H1 (cell line): ENCODE measurements around the gene CDK2. TPM values are rescaled to one million over a fixed set of nuclear protein-coding genes. Genes with fewer than 3 reads are reported as not detected.

Experiments
- CTCF ChIA-PET: fragments of 300-600 bp; sonication (Branson Sonifier 250); formaldehyde crosslinking; loops from one replicate; lab custom pipeline; 2021; ENCODE audit not compliant: partially characterized antibody; lab: Charles Lee
- POLR2A ChIA-PET: fragments of 300-600 bp; sonication (Branson Sonifier 250); formaldehyde crosslinking; loops from one replicate; lab custom pipeline; 2021; ENCODE audit warnings: inconsistent platforms; ENCODE audit not compliant: partially characterized antibody; lab: Charles Lee
- DNase-seq, 2 experiments: peaks; one replicate each; pipeline versions ENCODE4 v3.0.0 to v3.0.0-alpha.2; 2010 to 2022; ENCODE audit warnings: low spot score in 2 of 2, low read depth in 1 of 2, mixed read lengths in 1 of 2
- FAIRE-seq: peaks from 2 replicates; lab custom pipeline; 2011; peaks lifted over from hg19 to GRCh38; lab: Jason Lieb, UNC
- H2AFZ ChIP-seq: 2 replicates; pipeline ENCODE4 v1.8.1; 2012; ENCODE audit warnings: low read length, inconsistent platforms
- H2AK5ac ChIP-seq: 2 replicates; pipeline ENCODE4 v1.6.1; 2013; ENCODE audit warnings: low read depth, low read length
- H2BK120ac ChIP-seq: replicated peaks from 2 replicates; pipeline ENCODE3; 2013; ENCODE audit warnings: low read depth, low read length, inconsistent platforms
- H2BK12ac ChIP-seq: 2 replicates; pipeline ENCODE4 v1.6.1; 2013; ENCODE audit warnings: low read depth, low read length
- H2BK15ac ChIP-seq: 2 replicates; pipeline ENCODE4 v1.6.1; 2013; ENCODE audit warnings: low read length
- H2BK20ac ChIP-seq: 2 replicates; pipeline ENCODE4 v1.6.1; 2013; ENCODE audit warnings: low read length
- H2BK5ac ChIP-seq: 2 replicates; pipeline ENCODE4 v1.6.1; 2013; ENCODE audit warnings: low read depth, low read length
- H3K14ac ChIP-seq: 2 replicates; pipeline ENCODE4 v1.6.1; 2013; ENCODE audit warnings: inconsistent platforms; ENCODE audit not compliant: insufficient read length
- H3K18ac ChIP-seq: 2 replicates; pipeline ENCODE4 v1.6.1; 2013; ENCODE audit warnings: low read length; ENCODE audit errors: extremely low read depth
- H3K23ac ChIP-seq: 2 replicates; pipeline ENCODE4 v1.6.1; 2013; ENCODE audit warnings: inconsistent platforms; ENCODE audit not compliant: insufficient read length
- H3K23me2 ChIP-seq: 2 replicates; pipeline ENCODE4 v1.6.1; 2013; ENCODE audit warnings: low read depth, low read length
- H3K27ac ChIP-seq: 2 replicates; pipeline ENCODE4 v1.6.1; 2011; ENCODE audit warnings: low read depth, low read length, inconsistent platforms
- H3K27me3 ChIP-seq, 4 experiments: replicated peaks in 1 of 4; 1 replicate in 1 of 4; 2 replicates in 3 of 4; pipeline versions ENCODE4 v1.6.1 to v1.8.1; 2011 to 2013; ENCODE audit warnings: low read length in 3 of 4, mild to moderate bottlenecking in 3 of 4, inconsistent platforms in 2 of 4, mixed read lengths in 2 of 4, moderate library complexity in 1 of 4; ENCODE audit not compliant: control insufficient read depth in 3 of 4, insufficient read depth in 3 of 4; ENCODE audit errors: extremely low read depth in 1 of 4
- H3K36me3 ChIP-seq, 4 experiments: 2 replicates each; pipeline versions ENCODE4 v1.6.1 to v1.8.1; 2011 to 2013; ENCODE audit warnings: mild to moderate bottlenecking in 4 of 4, low read length in 3 of 4, moderate library complexity in 2 of 4, control low read depth in 1 of 4, inconsistent platforms in 1 of 4; ENCODE audit not compliant: insufficient read depth in 4 of 4, control insufficient read depth in 2 of 4
- H3K4ac ChIP-seq: replicated peaks from 2 replicates; pipeline ENCODE3; 2013; ENCODE audit warnings: low read length, low read depth, mixed read lengths, inconsistent platforms; ENCODE audit not compliant: insufficient read length
- H3K4me1 ChIP-seq, 4 experiments: replicated peaks in 1 of 4; 1 replicate in 1 of 4; 2 replicates in 3 of 4; pipeline versions ENCODE4 v1.6.1 to v1.8.1; 2011 to 2013; ENCODE audit warnings: low read length in 3 of 4, inconsistent platforms in 2 of 4, mixed read lengths in 1 of 4; ENCODE audit not compliant: insufficient read depth in 4 of 4, control insufficient read depth in 3 of 4
- H3K4me2 ChIP-seq, 2 experiments: 2 replicates each; pipeline versions ENCODE4 v1.6.1 to v1.8.1; 2011 to 2013; ENCODE audit warnings: low read depth in 2 of 2, low read length in 2 of 2, control low read depth in 1 of 2, inconsistent platforms in 1 of 2, mild to moderate bottlenecking in 1 of 2; ENCODE audit not compliant: insufficient read depth in 1 of 2
- H3K4me3 ChIP-seq, 4 experiments: fragments of 200-600, 300-600 bp in 1 of 4; sonication (generic), shearing (Covaris generic), sonication (Bioruptor Twin) in 1 of 4; 2 replicates each; pipeline versions ENCODE4 v1.5.1 to v1.8.1; 2011 to 2016; ENCODE audit warnings: low read length in 4 of 4, low read depth in 3 of 4, control low read depth in 2 of 4, inconsistent platforms in 2 of 4, mild to moderate bottlenecking in 2 of 4, mixed read lengths in 1 of 4, moderate library complexity in 1 of 4; ENCODE audit not compliant: insufficient read depth in 2 of 4; ENCODE audit errors: extremely low read depth in 1 of 4
- H3K56ac ChIP-seq: replicated peaks from 2 replicates; pipeline ENCODE3; 2013; ENCODE audit warnings: low read depth, mild to moderate bottlenecking, mixed read lengths, low read length, inconsistent platforms; ENCODE audit not compliant: insufficient read length
- H3K79me1 ChIP-seq: 2 replicates; pipeline ENCODE4 v1.6.1; 2013; ENCODE audit warnings: low read depth, low read length, control low read depth
- H3K79me2 ChIP-seq, 2 experiments: 2 replicates each; pipeline versions ENCODE4 v1.6.1 to v1.8.1; 2012 to 2013; ENCODE audit warnings: low read length in 2 of 2, mild to moderate bottlenecking in 2 of 2, inconsistent platforms in 1 of 2; ENCODE audit not compliant: insufficient read depth in 2 of 2, control insufficient read depth in 1 of 2
- H3K9ac ChIP-seq, 4 experiments: replicated peaks in 1 of 4; 1 replicate in 1 of 4; 2 replicates in 3 of 4; pipeline versions ENCODE4 v1.6.1 to v1.8.1; 2011 to 2013; ENCODE audit warnings: low read depth in 3 of 4, low read length in 3 of 4, control low read depth in 2 of 4, mild to moderate bottlenecking in 2 of 4, moderate library complexity in 2 of 4, inconsistent platforms in 1 of 4; ENCODE audit errors: extremely low read depth in 1 of 4
- H3K9me3 ChIP-seq, 2 experiments: 2 replicates each; pipeline versions ENCODE4 v1.6.1 to v1.8.1; 2012 to 2013; ENCODE audit warnings: mild to moderate bottlenecking in 2 of 2, moderate library complexity in 2 of 2, control low read depth in 1 of 2, inconsistent platforms in 1 of 2, low read depth in 1 of 2, low read length in 1 of 2, mixed read lengths in 1 of 2; ENCODE audit not compliant: insufficient read depth in 2 of 2
- H4K20me1 ChIP-seq, 2 experiments: replicated peaks in 1 of 2; 2 replicates each; pipeline versions ENCODE3 to v1.8.1; 2011 to 2013; ENCODE audit warnings: inconsistent platforms in 2 of 2, low read length in 2 of 2, mild to moderate bottlenecking in 1 of 2; ENCODE audit not compliant: insufficient read depth in 2 of 2, control insufficient read depth in 1 of 2
- H4K5ac ChIP-seq: 2 replicates; pipeline ENCODE4 v1.6.1; 2013; ENCODE audit warnings: low read length, low read depth, mixed read lengths, inconsistent platforms; ENCODE audit not compliant: insufficient read length
- H4K8ac ChIP-seq: 2 replicates; pipeline ENCODE4 v1.8.0; 2013; ENCODE audit warnings: mild to moderate bottlenecking, moderate library complexity, low read length, inconsistent platforms; ENCODE audit not compliant: insufficient read depth; ENCODE audit errors: extremely low read depth
- H4K91ac ChIP-seq: replicated peaks from 2 replicates; pipeline ENCODE3; 2013; ENCODE audit warnings: low read length, mixed read lengths, inconsistent platforms; ENCODE audit not compliant: insufficient read length
- CBX5 ChIP-seq: fragments of 300-800, 300-1000 bp; sonication (generic); IDR thresholded peaks from 2 replicates; pipeline ENCODE4 v1.7.1; 2016; ENCODE audit warnings: antibody characterized with exemption, low read length, low read depth
- CHD1 ChIP-seq: IDR thresholded peaks from 2 replicates; pipeline ENCODE4 v1.6.1; 2012; ENCODE audit warnings: low read depth, low read length, improper control_type of control experiment
- EGR1 ChIP-seq: IDR thresholded peaks from 2 replicates; pipeline ENCODE4 v1.6.1; 2011; ENCODE audit warnings: low read depth, low read length, borderline replicate concordance
- EZH2 ChIP-seq: fragments of 200-600 bp; sonication (generic); IDR thresholded peaks from 2 replicates; pipeline ENCODE4 v1.7.1; 2012; ENCODE audit warnings: low read depth, mild to moderate bottlenecking, moderate library complexity, low read length, inconsistent platforms; ENCODE audit not compliant: severe bottlenecking
- GABPA ChIP-seq: IDR thresholded peaks from 2 replicates; pipeline ENCODE4 v1.6.1; 2011; ENCODE audit warnings: mild to moderate bottlenecking, low read length, moderate library complexity, borderline replicate concordance; ENCODE audit not compliant: insufficient read depth
- POLR2A ChIP-seq, 2 experiments: IDR thresholded peaks; 1 replicate in 1 of 2; 2 replicates in 1 of 2; pipeline ENCODE4 v1.6.1; 2011; ENCODE audit warnings: low read depth in 2 of 2, low read length in 2 of 2, mild to moderate bottlenecking in 2 of 2; ENCODE audit errors: control extremely low read depth in 1 of 2
- RFX5 ChIP-seq: IDR thresholded peaks from 2 replicates; pipeline ENCODE4 v1.6.1; 2011; ENCODE audit warnings: low read depth, low read length, improper control_type of control experiment, borderline replicate concordance
- SIX5 ChIP-seq: IDR thresholded peaks from 2 replicates; pipeline ENCODE4 v1.6.1; 2011; ENCODE audit warnings: mild to moderate bottlenecking, low read depth, low read length
- SP1 ChIP-seq: IDR thresholded peaks from 2 replicates; pipeline ENCODE4 v1.6.1; 2011; ENCODE audit warnings: low read depth, low read length
- SP2 ChIP-seq: IDR thresholded peaks from 2 replicates; pipeline ENCODE4 v1.6.1; 2012; ENCODE audit warnings: mild to moderate bottlenecking, low read length, inconsistent platforms
- TAF7 ChIP-seq: optimal IDR thresholded peaks from 2 replicates; pipeline ENCODE3; 2011; ENCODE audit warnings: low read depth, mild to moderate bottlenecking, inconsistent platforms, low read length, moderate library complexity, borderline replicate concordance
- TEAD4 ChIP-seq: IDR thresholded peaks from 2 replicates; pipeline ENCODE4 v1.6.1; 2012; ENCODE audit warnings: low read depth, low read length, inconsistent platforms, mixed read lengths
- YY1 ChIP-seq: IDR thresholded peaks from 2 replicates; pipeline ENCODE4 v1.6.1; 2011; ENCODE audit warnings: low read depth, mild to moderate bottlenecking, low read length
- ZNF274 ChIP-seq: IDR thresholded peaks from 2 replicates; pipeline ENCODE4 v1.7.0; 2012; ENCODE audit warnings: low read length, borderline replicate concordance; ENCODE audit errors: extremely low read depth
- whole genome bisulfite sequencing, 2 experiments: shearing (Covaris generic) in 1 of 2; methylation state at CpG; one replicate each; pipeline versions ENCODE4 v1.1.6 to v1.1.7; 2013 to 2015; ENCODE audit warnings: low lambda C conversion rate in 2 of 2, mixed read lengths in 2 of 2, inconsistent platforms in 1 of 2, low coverage in 1 of 2, missing lambda C conversion rate in 1 of 2; ENCODE audit not compliant: insufficient replicate concordance in 2 of 2, insufficient coverage in 1 of 2, insufficient read length in 1 of 2; ENCODE audit errors: extremely low coverage in 1 of 2, missing lambda C conversion rate in 1 of 2; 5-methylcytosine and 5-hydroxymethylcytosine counted together
- polyA plus RNA-seq, 7 experiments: library from polyadenylated mRNA; depleted of rRNA in 3 of 7; stranded (reverse) in 5 of 7; unstranded in 2 of 7; fragments of >200 nt in 5 of 7; fragments of 200-250 nt in 2 of 7; gene quantifications; 1 replicate in 5 of 7; 2 replicates in 1 of 7; 4 replicates in 1 of 7; pipeline versions ENCODE4 v1.2.1 to v1.2.3, GENCODE V29; 2011 to 2013; ENCODE audit warnings: missing spikeins in 2 of 7, mixed read lengths in 2 of 7
- total RNA-seq: library from RNA; stranded (reverse); fragmentation: NEBNext Ultra II Directional; extraction: Animal tissue kit (Norgen Biotek cat#: 25700); gene quantifications from 2 replicates; pipeline ENCODE4 v1.2.1, GENCODE V29; 2021

Gene CDK2
- total and polyA plus RNA-seq, 2 of the 8 experiments (the other 6 are each of a cell fraction or from before 2014, with no cell fraction given): 39.4 to 42.5 TPM

DNA sequence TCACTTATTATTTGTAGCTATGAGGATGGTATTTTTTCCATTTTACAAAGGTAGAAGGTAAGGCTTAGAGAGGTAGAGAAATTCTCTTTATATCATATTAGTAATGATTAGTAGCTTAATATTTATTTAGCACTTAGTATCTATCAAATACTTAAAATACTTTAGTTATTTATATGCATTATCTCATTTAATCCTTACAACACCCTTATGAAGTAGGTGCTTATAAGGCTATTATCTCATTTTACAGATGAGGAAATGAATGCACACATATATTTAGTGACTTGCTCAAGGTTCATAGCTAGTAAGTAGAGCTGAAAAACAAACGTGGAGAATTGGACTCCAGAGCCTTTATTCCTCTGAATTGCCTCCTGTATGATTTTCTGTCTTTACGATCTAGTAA, 18.2 kb downstream of the CDK2 start:
- ChIA-PET CTCF (interaction anchor here (0.7 to 4.7 kb wide), 9 partner anchors 8 to 245 kb away, joined by 3 to 42 read pairs (median 3); partner anchors contain the start of genes ERBB3, RAB5B and SUOX), POLR2A (interaction anchor here (0.7 to 4.3 kb wide), 7 partner anchors 11 to 61 kb away, joined by 3 to 24 read pairs (median 4); partner anchors contain the start of genes RAB5B and SUOX)
- Histone ChIP-seq H3K36me3 (peaks cover 3 to 46% (median 13%) of the 10 kb centered on the region in 4 experiments; a peak in 6 of 8 replicates), H3K27ac (no peak overlapping the region), H4K5ac (no peak overlapping the region), H2AFZ (no peak overlapping the region), H2BK12ac (no peak overlapping the region), H3K27me3 (no peaks in the 10 kb centered on the region), H3K23ac (no peak overlapping the region), H4K8ac (no peak overlapping the region), H3K56ac (no peak overlapping the region), H3K23me2 (no peaks in the 10 kb centered on the region), H4K91ac (no peak overlapping the region), H3K4ac (no peak overlapping the region), H3K9me3 (no peaks in the 10 kb centered on the region), H2BK20ac (no peak overlapping the region), H3K4me2 (no peak overlapping the region), H3K14ac (no peak overlapping the region), H2AK5ac (no peak overlapping the region), H3K9ac (no peak overlapping the region), H2BK5ac (no peak overlapping the region), H2BK15ac (no peak overlapping the region), H2BK120ac (no peak overlapping the region), H3K79me2 (no peaks in the 10 kb centered on the region), H3K18ac (no peak overlapping the region), H4K20me1 (peaks cover 0 to 2% of the 10 kb centered on the region in 2 experiments), H3K4me3 (no peak overlapping the region), H3K4me1 (no peaks in the 10 kb centered on the region), H3K79me1 (no peaks in the 10 kb centered on the region; the same call in 1 of the 2 replicates)
- 86% methylated on average over 2 of the region's 2 CpGs; no CpG with 5 or more reads in 1 of the 2 experiments for WGBS, 2 experiments
- no peak for FAIRE-seq
- no peak for DNase-seq
- TF ChIP-seq POLR2A (IDR thresholded peaks at IDR 0.05; ENCODE audit: control extremely low read depth in 1 of 2, low read depth in 2 of 2, low read length in 2 of 2): no peak
- no peak for TF ChIP-seq RFX5
- no peak for TF ChIP-seq TEAD4
- no peak for TF ChIP-seq EZH2
- TF ChIP-seq CBX5: no peak
- TF ChIP-seq SIX5: no peak
- no peak for TF ChIP-seq EGR1
- no peak for TF ChIP-seq TAF7
- TF ChIP-seq SP2: no peak
- TF ChIP-seq GABPA: no peak
- no peak for TF ChIP-seq YY1
- no peak for TF ChIP-seq SP1
- TF ChIP-seq CHD1: no peak
- TF ChIP-seq ZNF274: no peak
